Measurements from ENCODE around the gene PARP4. TPM values are rescaled to one million over a fixed set of nuclear protein-coding genes. Genes with fewer than 3 reads are reported as not detected.
"Not testable (repeated sequence)": the region's sequence is repeated elsewhere in the genome, so short reads cannot be mapped to it uniquely, and the experiment has no call there.

PARP4 gene
- total RNA-seq, result 10 to 100 TPM in 1 of 3 donors, 1 to 10 TPM in 2; 5.1 to 10.9 (median 7.9) TPM

DNA sequence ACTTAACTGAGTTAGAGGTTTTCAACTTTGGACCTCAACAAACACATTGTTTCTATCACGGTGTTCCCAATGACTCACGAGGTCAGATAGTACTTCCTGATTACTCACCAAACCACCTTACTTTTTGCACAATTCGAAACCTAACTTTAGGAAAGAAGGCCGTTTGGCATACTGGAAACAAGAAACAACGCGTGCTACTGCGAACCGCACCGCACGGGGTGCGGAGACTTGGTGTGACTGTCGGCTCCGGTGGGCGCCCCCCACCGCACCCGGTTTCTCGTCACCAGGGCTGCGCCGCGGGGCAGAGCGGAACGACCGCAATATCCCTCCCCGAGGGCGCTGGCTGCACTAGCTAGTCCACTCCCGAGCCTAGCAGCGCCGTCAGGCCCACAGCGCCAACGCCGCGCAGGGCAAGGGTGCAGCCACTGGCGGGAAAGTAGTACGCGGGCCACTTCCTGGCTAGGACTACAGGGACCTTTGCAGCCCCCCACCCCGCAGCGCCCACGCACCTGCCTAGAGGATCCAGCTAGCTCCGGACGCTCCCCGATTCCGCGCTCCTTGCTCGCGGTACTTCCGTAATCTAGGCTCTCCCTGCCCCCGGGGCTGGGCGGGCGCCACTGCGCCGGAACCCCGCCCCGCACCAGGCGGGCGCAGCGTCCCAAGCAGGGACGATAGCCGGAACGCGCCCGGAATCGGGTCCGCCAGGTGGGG, at the start of gene PARP4:
Gene PARP4, minus strand, starts transcription at position 582 of the 711 bp plus-strand sequence. CDS start 9,002 bp downstream, outside the sequence.
- no peaks in the 10 kb centered on the region for H3K9me3 Mint-ChIP-seq
- ATAC-seq (peak; percentile 64 to 73), DNase-seq (peak; percentile 40)
- H3K27me3 Mint-ChIP-seq (ENCODE audit: low read depth), result no peaks in the 10 kb centered on the region
- peak within 1 kb of the TSS; percentile 86 for H3K4me3 Mint-ChIP-seq
- H3K36me3 Mint-ChIP-seq (ENCODE audit: insufficient read depth), result peaks cover 5% of the 10 kb centered on the region
- H3K4me1 Mint-ChIP-seq (ENCODE audit: low read depth), result peaks cover 33% of the 10 kb centered on the region

DNA sequence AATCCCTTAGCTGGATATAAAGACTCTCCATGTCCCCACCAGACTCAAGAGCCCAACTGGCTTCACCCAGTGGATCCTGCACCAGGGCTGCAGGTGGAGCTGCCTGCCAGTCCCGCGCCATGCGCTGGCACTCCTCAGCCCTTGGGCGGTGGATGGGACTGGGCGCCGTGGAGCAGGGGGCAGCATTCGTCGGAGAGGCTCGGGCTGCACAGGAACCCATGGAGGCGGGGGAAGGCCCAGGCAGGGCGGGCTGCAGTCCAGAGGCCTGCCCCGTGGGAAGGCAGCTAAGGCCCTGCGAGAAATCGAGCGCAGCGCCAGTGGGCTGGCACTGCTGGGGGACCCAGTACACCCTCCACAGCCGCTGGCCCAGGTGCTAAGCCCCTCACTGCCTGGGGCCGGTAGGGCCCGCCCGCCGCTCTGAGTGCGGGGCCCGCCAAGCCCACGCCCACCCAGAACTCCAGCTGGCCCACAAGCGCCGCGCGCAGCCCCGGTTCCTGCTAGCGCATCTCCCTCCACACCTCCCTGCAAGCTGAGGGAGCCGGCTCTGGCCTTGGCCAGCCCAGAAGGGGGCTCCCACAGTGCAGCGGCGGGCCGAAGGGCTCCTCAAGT, 48.1 kb upstream of the PARP4 start:
- H3K4me1 Mint-ChIP-seq (ENCODE audit: low read depth); DNase-seq; ATAC-seq; H3K9me3 Mint-ChIP-seq; H3K36me3 Mint-ChIP-seq (ENCODE audit: insufficient read depth); H3K4me3 Mint-ChIP-seq: not testable (repeated sequence)
- peaks cover 49% of the 10 kb centered on the region for H3K27me3 Mint-ChIP-seq (ENCODE audit: low read depth)

DNA sequence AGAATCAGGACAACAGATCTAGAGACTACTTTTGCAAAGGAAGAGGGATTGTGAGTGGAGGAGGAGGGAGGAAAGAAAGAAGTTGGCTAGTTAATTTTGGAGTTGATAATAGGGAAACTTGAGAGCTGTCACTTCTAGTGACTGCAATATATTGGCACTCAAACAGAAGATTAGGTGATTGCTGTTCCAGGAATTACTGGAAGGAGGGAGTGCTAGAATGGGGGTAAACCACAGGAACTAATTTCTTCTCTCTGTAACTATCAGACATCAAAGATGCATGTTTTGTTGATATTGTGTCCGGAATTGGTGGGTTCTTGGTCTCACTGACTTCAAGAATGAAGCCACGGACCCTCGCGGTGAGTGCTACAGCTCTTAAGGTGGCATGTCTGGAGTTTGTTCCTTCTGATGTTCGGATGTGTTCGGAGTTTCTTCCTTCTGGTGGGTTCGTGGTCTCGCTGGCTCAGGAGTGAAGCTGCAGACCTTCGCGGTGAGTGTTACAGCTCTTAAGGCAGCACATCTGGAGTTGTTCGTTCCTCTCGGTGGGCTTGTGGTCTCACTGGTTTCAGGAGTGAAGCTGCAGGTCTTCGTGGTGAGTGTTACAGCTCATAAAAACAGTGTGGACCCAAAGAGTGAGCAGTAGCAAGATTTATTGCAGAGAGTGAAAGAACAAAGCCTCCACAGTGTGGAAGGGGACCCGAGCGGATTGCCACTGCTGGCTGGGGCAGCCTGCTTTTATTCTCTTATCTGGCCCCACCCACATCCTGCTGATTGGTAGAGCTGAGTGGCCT, 47.0 kb upstream of the PARP4 start:
- H3K4me3 Mint-ChIP-seq; H3K36me3 Mint-ChIP-seq (ENCODE audit: insufficient read depth); H3K9me3 Mint-ChIP-seq; ATAC-seq; H3K4me1 Mint-ChIP-seq (ENCODE audit: low read depth); DNase-seq: not testable (repeated sequence)
- H3K27me3 Mint-ChIP-seq (ENCODE audit: low read depth), result peaks cover 44% of the 10 kb centered on the region

DNA sequence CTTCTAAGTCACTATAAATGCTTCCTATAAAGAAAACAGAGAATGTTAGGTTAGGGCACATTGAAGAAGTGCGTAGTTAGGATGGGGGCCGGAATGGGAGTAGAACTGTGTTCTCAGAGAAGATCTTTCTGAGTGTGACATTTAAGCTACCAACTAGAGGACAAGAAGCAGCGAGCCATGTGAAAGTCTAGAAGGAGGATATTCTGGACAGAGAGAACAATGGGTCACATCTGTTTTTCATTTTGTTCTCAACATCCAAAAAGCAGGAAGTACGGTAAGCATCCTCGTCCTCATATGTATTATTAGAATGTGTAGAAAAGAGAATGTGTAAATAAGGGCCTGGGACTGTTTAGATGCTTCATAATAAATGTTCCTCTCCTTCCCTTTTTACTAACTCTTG, 44.5 kb upstream of the PARP4 start:
- H3K9me3 Mint-ChIP-seq, result no peaks in the 10 kb centered on the region
- DNase-seq (no peak), ATAC-seq (no peak)
- peaks cover 55% of the 10 kb centered on the region for H3K27me3 Mint-ChIP-seq (ENCODE audit: low read depth)
- no peaks in the 10 kb centered on the region for H3K36me3 Mint-ChIP-seq (ENCODE audit: insufficient read depth)
- peaks cover 6% of the 10 kb centered on the region for H3K4me1 Mint-ChIP-seq (ENCODE audit: low read depth)
- H3K4me3 Mint-ChIP-seq, result no peak overlapping the region

DNA sequence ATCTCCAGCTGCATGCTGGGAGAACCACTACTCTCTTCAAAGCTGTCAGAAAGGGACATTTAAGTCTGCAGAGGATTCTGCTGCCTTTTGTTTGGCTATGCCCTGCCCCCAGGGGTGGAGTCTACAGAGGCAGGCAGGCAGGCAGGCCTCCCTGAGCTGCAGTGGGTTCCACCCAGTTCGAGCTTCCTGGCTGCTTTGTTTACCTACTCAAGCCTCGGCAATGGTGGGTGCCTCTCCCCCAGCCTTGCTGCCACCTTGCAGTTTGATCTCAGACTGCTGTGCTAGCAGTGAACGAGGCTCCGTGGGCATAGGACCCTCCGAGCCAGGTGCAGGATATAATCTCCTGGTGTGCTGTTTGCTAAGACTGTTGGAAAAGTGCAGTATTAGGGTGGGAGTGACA, 41.3 kb upstream of the PARP4 start:
- not testable (repeated sequence) for H3K36me3 Mint-ChIP-seq (ENCODE audit: insufficient read depth); H3K4me1 Mint-ChIP-seq (ENCODE audit: low read depth); ATAC-seq; H3K4me3 Mint-ChIP-seq; DNase-seq; H3K9me3 Mint-ChIP-seq
- peaks cover 42% of the 10 kb centered on the region for H3K27me3 Mint-ChIP-seq (ENCODE audit: low read depth)

DNA sequence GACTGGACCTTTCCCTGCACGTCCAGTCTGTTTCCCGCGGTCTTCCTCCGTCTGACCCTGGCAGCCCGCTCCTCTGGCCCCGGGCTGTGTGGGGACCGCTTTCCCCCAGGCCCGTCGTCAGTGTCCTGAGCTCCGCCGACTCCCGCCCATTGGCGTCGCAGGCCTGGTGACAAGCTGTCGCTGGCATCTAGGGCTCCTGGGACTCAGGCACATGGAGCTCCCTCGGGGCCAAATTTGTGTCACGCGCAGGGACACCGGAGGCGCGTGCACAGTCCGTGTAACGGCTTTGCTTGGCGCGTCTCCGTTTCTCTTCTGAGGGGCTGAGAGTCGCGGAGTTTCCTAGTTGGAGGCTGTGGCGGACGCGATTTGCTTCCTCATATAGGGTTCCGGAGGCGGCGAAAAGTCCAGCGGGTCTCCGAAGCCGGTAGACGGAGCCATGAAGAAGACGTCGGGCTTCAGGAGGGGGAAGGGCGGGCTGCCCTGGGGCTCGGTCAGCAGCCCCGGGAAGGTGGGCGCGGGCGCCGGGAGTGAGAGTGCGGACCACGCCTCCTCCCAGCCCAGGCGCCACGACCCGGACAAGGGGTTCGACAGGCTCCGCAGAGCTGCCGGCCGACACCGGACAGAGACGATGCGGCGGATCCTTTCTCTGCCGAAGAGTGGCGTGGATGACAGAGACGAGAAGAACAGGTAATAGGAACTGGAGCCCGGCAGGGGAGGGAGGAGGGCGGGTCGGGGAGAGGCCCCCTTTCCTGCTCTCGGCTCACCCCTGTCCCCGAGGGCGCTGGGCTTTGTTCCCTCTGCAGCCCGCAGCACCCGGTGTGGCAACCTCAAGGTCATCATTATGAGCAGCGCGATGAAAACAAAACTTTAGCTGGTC, 29.1 kb upstream of the PARP4 start:
- not testable (repeated sequence) for DNase-seq

DNA sequence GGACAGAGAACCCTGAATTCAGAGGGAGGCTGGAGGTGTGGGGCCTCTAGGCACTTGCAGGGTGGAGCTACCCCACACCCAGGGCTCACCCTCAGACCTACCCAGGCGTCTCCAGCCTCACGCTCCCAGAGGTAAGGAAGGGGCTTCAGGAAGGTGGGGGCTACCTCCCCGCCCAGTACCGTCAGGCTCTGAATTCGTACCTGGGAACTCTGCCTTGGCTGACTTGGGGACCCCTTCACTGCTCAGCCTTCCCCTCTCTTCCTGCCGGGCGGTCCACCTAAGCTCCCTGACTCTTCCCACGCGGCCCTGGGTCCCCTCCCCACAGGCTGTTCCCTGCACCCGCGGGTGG, 28.5 kb upstream of the PARP4 start:
- ATAC-seq, result peak; percentile 15 to 24
- H3K4me3 Mint-ChIP-seq, result peak overlapping the region; percentile 78
- no peaks in the 10 kb centered on the region for H3K36me3 Mint-ChIP-seq (ENCODE audit: insufficient read depth)
- DNase-seq, result no peak
- H3K27me3 Mint-ChIP-seq (ENCODE audit: low read depth), result peaks cover 53% of the 10 kb centered on the region
- H3K9me3 Mint-ChIP-seq, result no peaks in the 10 kb centered on the region
- peaks cover 6% of the 10 kb centered on the region for H3K4me1 Mint-ChIP-seq (ENCODE audit: low read depth)

More for the DNA sequence above, 29.1 kb upstream of the PARP4 start:
- H3K4me1 Mint-ChIP-seq (ENCODE audit: low read depth); H3K36me3 Mint-ChIP-seq (ENCODE audit: insufficient read depth); H3K9me3 Mint-ChIP-seq: not testable (repeated sequence)
- H3K4me3 Mint-ChIP-seq, result peak overlapping the region; percentile 78
- ATAC-seq, result peak; percentile 63 to 65
- peaks cover 56% of the 10 kb centered on the region for H3K27me3 Mint-ChIP-seq (ENCODE audit: low read depth)

DNA sequence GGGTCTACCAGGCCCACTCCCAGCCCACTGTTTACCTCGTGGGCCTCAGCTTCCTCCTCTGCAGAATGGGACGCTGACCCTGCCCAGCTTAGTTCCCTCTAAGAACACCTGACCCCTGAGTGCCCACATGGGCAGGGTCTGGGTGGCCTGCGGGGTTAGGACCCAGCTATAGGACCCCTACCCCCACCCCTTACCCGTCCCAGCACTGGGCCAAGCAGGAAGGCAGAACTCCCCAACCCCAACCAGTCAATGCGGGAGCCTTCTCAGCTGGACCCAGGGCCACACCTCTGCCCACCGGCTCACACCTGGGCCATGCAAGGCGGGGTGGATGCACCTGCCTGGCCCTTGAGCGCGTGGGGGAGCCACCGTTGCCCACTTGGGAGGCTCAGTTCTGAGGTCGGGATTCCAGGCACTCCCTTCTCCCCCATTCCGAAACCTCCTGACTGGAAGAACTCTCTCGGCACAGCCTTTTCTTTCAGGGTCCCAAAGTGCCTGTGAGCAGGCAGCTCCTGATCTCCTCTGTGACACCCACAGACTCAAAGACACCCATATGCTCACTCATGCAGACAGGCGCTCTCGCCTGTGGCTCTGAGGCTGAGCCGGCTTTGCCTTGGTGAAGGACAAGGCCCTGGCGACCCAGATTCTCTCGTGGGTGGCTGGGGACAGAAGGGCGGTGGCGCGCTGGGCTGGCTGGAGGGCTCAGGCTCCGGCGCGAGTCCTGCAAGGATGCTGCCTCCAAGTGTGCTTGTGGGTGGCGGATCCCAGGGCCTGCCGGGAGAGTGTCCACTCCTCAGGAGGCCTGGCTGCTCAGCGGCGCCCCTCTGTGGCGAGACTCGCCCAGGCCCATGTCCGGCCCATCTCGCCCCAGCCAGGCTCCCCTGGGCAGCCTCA, 27.9 kb upstream of the PARP4 start:
- H3K4me1 Mint-ChIP-seq (ENCODE audit: low read depth), result peaks cover 6% of the 10 kb centered on the region
- peak overlapping the region; percentile 16 for H3K4me3 Mint-ChIP-seq
- ATAC-seq (peak; percentile 9 to 12), DNase-seq (no peak)
- peaks cover 51% of the 10 kb centered on the region for H3K27me3 Mint-ChIP-seq (ENCODE audit: low read depth)
- no peaks in the 10 kb centered on the region for H3K36me3 Mint-ChIP-seq (ENCODE audit: insufficient read depth)
- no peaks in the 10 kb centered on the region for H3K9me3 Mint-ChIP-seq

DNA sequence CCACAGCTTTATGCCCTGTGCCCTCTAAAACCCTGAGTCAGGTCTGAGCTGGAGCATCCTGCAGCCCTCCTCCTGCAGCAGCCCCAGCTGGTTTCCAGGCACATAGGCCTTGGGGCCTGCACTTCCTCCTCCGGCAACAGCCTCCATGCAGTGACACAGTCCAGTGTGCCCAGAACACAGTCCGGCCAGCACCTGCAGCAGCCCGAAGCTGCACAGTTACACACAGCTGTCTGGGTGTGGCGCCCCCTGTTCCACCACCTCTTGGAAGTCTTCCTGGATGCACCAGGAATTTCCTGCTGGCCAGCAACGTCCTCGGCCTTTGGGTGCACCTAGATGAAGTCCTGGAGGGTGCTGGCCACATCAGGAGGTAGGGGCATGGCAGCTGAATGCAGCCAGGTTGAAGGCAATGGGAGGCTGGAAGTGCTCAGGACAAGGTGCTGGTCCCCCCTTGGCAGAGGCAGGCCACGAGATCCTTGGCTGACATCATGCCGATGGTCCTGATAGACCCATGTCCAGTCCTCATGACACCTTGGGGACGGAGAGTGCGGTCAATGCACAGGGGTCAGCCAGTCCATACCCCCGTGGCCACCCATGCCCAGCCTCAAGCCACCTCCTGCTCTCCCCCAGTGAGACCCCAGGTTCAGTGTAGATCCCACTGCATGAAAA, 27.1 kb upstream of the PARP4 start:
- H3K4me3 Mint-ChIP-seq, result no peak overlapping the region
- no peak for ATAC-seq
- no peaks in the 10 kb centered on the region for H3K9me3 Mint-ChIP-seq
- no peak for DNase-seq
- H3K4me1 Mint-ChIP-seq (ENCODE audit: low read depth), result peaks cover 6% of the 10 kb centered on the region
- H3K27me3 Mint-ChIP-seq (ENCODE audit: low read depth), result peaks cover 52% of the 10 kb centered on the region
- H3K36me3 Mint-ChIP-seq (ENCODE audit: insufficient read depth), result no peaks in the 10 kb centered on the region

DNA sequence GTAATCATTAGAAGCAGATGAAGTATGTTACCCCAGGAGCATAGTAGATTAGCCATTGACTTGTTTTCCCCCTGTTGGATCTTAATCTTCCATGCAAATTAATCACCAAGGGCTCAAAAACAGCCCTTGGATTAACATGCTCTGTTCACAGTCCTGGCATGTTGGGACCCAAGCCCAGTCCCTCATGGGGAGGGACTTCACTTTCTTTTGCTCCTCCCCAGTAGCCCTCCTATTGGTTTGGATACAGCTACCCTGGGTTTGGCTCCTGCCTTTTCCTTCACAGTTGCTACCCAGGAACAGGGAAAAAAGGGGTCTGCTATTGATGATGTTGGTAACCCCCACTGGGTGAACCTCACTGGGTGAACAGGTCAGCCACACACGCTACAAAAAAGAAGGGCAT, 16.9 kb upstream of the PARP4 start:
- DNase-seq, result no peak
- Mint-ChIP-seq H3K4me1 (ENCODE audit: low read depth) (no peaks in the 10 kb centered on the region), H3K36me3 (ENCODE audit: insufficient read depth) (no peaks in the 10 kb centered on the region), H3K4me3 (no peak overlapping the region), H3K9me3 (no peaks in the 10 kb centered on the region), H3K27me3 (ENCODE audit: low read depth) (peaks cover 51% of the 10 kb centered on the region)
- ATAC-seq, result no peak

DNA sequence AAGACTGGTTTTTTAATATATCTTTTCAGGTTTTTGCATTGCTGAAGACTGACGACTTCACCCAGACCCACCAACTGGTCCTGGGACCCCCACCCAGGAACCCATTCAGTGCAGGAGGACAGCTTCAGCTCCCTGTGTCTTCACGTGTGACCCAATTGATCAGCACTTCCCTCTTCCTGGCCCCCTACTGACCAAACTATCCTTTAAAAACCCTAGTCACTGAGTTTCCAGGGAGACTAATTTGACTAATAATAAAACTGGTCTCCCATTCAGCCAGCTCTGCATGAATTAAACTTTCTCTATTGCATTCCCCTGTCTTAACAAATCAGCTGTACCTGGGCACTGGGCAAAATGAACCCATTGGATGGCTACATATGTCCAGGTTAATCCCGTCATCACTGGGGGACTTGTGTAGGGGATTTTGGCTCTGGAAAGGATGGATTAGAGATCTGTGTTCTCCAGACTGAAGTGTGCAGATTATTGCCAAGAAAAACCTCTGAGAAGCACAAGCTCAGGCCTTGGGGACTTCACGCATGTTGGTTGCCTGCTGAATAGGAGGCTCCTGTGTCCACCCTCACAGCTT, 16.3 kb upstream of the PARP4 start:
- Mint-ChIP-seq H3K9me3 (no peaks in the 10 kb centered on the region), H3K4me1 (ENCODE audit: low read depth) (no peaks in the 10 kb centered on the region), H3K4me3 (no peak overlapping the region), H3K27me3 (ENCODE audit: low read depth) (peaks cover 47% of the 10 kb centered on the region), H3K36me3 (ENCODE audit: insufficient read depth) (no peaks in the 10 kb centered on the region)
- ATAC-seq, result no peak
- no peak for DNase-seq

DNA sequence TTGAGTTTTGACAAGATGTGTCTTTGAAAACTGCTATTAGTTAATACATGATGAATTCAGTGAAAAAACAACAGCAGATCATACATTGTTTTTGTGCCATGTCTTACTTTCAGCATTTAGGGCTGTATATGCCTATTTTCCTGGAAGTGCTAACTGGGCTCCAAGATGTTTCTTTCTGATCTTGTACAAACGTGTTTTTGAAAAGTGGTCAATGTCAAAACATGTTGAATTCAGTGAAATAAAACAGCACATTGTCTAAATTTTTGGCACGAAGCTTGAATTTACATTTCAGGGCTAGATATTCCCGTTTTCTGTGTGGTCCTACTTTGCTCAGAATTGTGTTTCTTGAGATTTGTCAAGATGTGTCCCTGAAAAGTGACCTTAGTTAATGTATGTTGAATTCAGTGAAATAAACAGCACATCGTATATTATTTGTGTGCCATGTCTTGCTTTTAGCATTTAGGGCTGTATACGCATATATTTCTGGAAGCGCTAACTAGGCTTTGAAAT, 14.7 kb upstream of the PARP4 start:
- no peak overlapping the region for H3K4me3 Mint-ChIP-seq
- no peaks in the 10 kb centered on the region for H3K36me3 Mint-ChIP-seq (ENCODE audit: insufficient read depth)
- H3K27me3 Mint-ChIP-seq (ENCODE audit: low read depth), result peaks cover 36% of the 10 kb centered on the region
- H3K9me3 Mint-ChIP-seq, result no peaks in the 10 kb centered on the region
- no peak for DNase-seq
- H3K4me1 Mint-ChIP-seq (ENCODE audit: low read depth), result no peaks in the 10 kb centered on the region
- ATAC-seq, result no peak

Data from activated T-cell treated with anti-CD3 and anti-CD28 coated beads, Interleukin-2, amount 50 U/mL, for 4 hours (primary cell).